Measurements from ENCODE around the gene TRABD2B. TPM values are rescaled to one million over a fixed set of nuclear protein-coding genes. Genes with fewer than 3 reads are reported as not detected.

Gene TRABD2B
- total RNA-seq, 1 donor from 2014 or later, result 1.8 TPM

- intact Hi-C loops (cut with DNase I), result no loop called here
- no peaks in the 10 kb centered on the region for H3K36me3 ChIP-seq
- no peaks in the 10 kb centered on the region for H3K9me3 ChIP-seq
- TF ChIP-seq CTCF (IDR thresholded peaks at IDR 0.05), result no peak
- ATAC-seq (no peak), DNase-seq (no peak)
- H3K27me3 ChIP-seq (ENCODE audit: low read depth), result no peaks in the 10 kb centered on the region
- no peaks in the 10 kb centered on the region for H3K4me1 ChIP-seq
- H3K4me3 ChIP-seq, result no peak overlapping the region
- no peak overlapping the region for H3K27ac ChIP-seq
Observed at GRCh38 chr1:47947531-47947930, 49.7 kb downstream of the TRABD2B start.

- peaks cover 8% of the 10 kb centered on the region for H3K4me1 ChIP-seq
- no peaks in the 10 kb centered on the region for H3K9me3 ChIP-seq
- H3K36me3 ChIP-seq, result no peaks in the 10 kb centered on the region
- ATAC-seq (no peak), DNase-seq (no peak)
- H3K27me3 ChIP-seq (ENCODE audit: low read depth), result no peaks in the 10 kb centered on the region
- no peak overlapping the region for H3K4me3 ChIP-seq
- intact Hi-C loops (cut with DNase I), result no loop called here
- no peak for TF ChIP-seq CTCF (IDR thresholded peaks at IDR 0.05)
- no peak overlapping the region for H3K27ac ChIP-seq
Observed at GRCh38 chr1:47944561-47944960, 52.6 kb downstream of the TRABD2B start.

- TF ChIP-seq CTCF (IDR thresholded peaks at IDR 0.05), result no peak
- Histone ChIP-seq H3K27me3 (ENCODE audit: low read depth) (no peaks in the 10 kb centered on the region), H3K4me1 (peaks cover 8% of the 10 kb centered on the region), H3K4me3 (no peak overlapping the region), H3K9me3 (no peaks in the 10 kb centered on the region), H3K36me3 (no peaks in the 10 kb centered on the region), H3K27ac (no peak overlapping the region)
- DNase-seq, result no peak
- intact Hi-C loops (cut with DNase I), result no loop called here
- ATAC-seq, result peak; percentile 26 to 60
Observed at GRCh38 chr1:47942240-47942629, 55.0 kb downstream of the TRABD2B start.

- intact Hi-C loops (cut with DNase I), result no loop called here
- Histone ChIP-seq H3K27ac (no peak overlapping the region), H3K9me3 (no peaks in the 10 kb centered on the region), H3K4me3 (no peak overlapping the region), H3K27me3 (ENCODE audit: low read depth) (no peaks in the 10 kb centered on the region), H3K36me3 (no peaks in the 10 kb centered on the region), H3K4me1 (peaks cover 8% of the 10 kb centered on the region)
- DNase-seq, result no peak
- TF ChIP-seq CTCF (IDR thresholded peaks at IDR 0.05), result no peak
- ATAC-seq, result peak; percentile 80 to 91
Observed at GRCh38 chr1:47941609-47942239, 55.5 kb downstream of the TRABD2B start.

GRCh38 chr1:47940779-47941178, 56.4 kb downstream of the TRABD2B start:
- no peak for ATAC-seq
- H3K4me1 ChIP-seq, result peaks cover 8% of the 10 kb centered on the region

More at GRCh38 chr1:47940779-47941178, 56.4 kb downstream of the TRABD2B start:
- TF ChIP-seq CTCF (IDR thresholded peaks at IDR 0.05), result no peak
- Histone ChIP-seq H3K27me3 (ENCODE audit: low read depth) (no peaks in the 10 kb centered on the region), H3K36me3 (no peaks in the 10 kb centered on the region), H3K27ac (no peak overlapping the region), H3K4me3 (no peak overlapping the region), H3K9me3 (no peaks in the 10 kb centered on the region)
- intact Hi-C loops (cut with DNase I), result no loop called here
- no peak for DNase-seq

Measured in lower lobe of right lung (tissue), 2 donors.